ENCODE measurements around the gene CCNQ. TPM values are rescaled to one million over a fixed set of nuclear protein-coding genes. Genes with fewer than 3 reads are reported as not detected.

Gene CCNQ
- total and polyA plus RNA-seq, 8 donors, result 6.7 to 32.1 (median 8.5) TPM

DNA sequence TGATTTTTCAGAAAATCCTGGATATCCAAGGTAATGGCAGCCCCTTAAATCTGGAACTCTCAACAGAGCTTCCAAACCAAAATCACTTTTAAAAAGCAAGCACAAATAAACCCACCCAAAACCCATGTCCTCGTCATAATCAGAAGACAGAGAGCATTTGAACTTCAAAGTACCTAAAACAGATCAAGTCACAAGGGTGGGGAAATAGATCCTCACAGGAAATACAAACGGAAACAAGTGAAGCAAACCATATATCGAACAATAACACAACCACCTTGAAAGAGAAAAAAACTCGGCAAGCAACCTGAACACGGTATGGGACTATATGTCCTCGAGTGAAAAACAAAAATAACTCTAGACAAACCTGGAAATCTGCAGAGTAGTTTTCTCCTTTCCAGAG, 15.9 kb upstream of the CCNQ start:
- Histone ChIP-seq H3K4me1 (no peaks in the 10 kb centered on the region), H3K27ac (no peak overlapping the region), H3K27me3 (peaks cover 0 to 13% (median 0%) of the 10 kb centered on the region in 4 donors), H3K4me3 (no peak overlapping the region), H3K9me3 (no peaks in the 10 kb centered on the region), H3K36me3 (no peaks in the 10 kb centered on the region)
- TF ChIP-seq CTCF (IDR thresholded peaks at IDR 0.05), result no peak
- 64 to 72% methylated on average over 6 of the region's 6 CpGs for WGBS, 2 donors
- intact Hi-C loops (cut with DNase I), result no loop called here
- DNase-seq (no peak), FAIRE-seq (no peak), ATAC-seq (no peak)

GRCh38 chrX:153612413-153612812, 13.5 kb upstream of the CCNQ start:
- Histone ChIP-seq H3K4me1 (no peaks in the 10 kb centered on the region), H3K4me3 (no peak overlapping the region), H3K36me3 (no peaks in the 10 kb centered on the region), H3K27ac (no peak overlapping the region), H3K27me3 (peaks cover 0 to 10% (median 0%) of the 10 kb centered on the region in 4 donors), H3K9me3 (no peaks in the 10 kb centered on the region)
- FAIRE-seq (no peak), ATAC-seq (no peak), DNase-seq (peak in 1 of 6 donors; percentile 54)
- 65 to 67% methylated on average over 9 to 10 of the region's 10 CpGs for WGBS, 2 donors
- TF ChIP-seq CTCF (IDR thresholded peaks at IDR 0.05), result no peak
- intact Hi-C loops (cut with DNase I), result no loop called here

- no peaks in the 10 kb centered on the region for H3K4me1 ChIP-seq
- ATAC-seq (no peak), FAIRE-seq (no peak), DNase-seq (no peak)
- no peak for TF ChIP-seq CTCF (IDR thresholded peaks at IDR 0.05)
- H3K36me3 ChIP-seq, result no peaks in the 10 kb centered on the region
- intact Hi-C loops (cut with DNase I), result no loop called here
- no peak overlapping the region for H3K27ac ChIP-seq
- H3K9me3 ChIP-seq, result no peaks in the 10 kb centered on the region
- 65 to 68% methylated on average over 14 of the region's 14 CpGs for WGBS, 2 donors
- no peak overlapping the region for H3K4me3 ChIP-seq
- H3K27me3 ChIP-seq, result peaks cover 0 to 10% (median 0%) of the 10 kb centered on the region in 4 donors
Observed at GRCh38 chrX:153611298-153612095, 12.6 kb upstream of the CCNQ start.

GRCh38 chrX:153610836-153611213, 11.9 kb upstream of the CCNQ start:
- TF ChIP-seq CTCF (IDR thresholded peaks at IDR 0.05), result no peak
- no peak overlapping the region for H3K27ac ChIP-seq
- H3K9me3 ChIP-seq, result no peaks in the 10 kb centered on the region
- ATAC-seq (peak in 2 of 4 donors; percentile 4 to 26), DNase-seq (no peak), FAIRE-seq (no peak)
- 77 to 80% methylated on average over 9 of the region's 9 CpGs for WGBS, 2 donors
- H3K4me3 ChIP-seq, result no peak overlapping the region
- H3K27me3 ChIP-seq, result peaks cover 0 to 10% (median 0%) of the 10 kb centered on the region in 4 donors
- H3K4me1 ChIP-seq, result no peaks in the 10 kb centered on the region
- intact Hi-C loops (cut with DNase I), result no loop called here
- no peaks in the 10 kb centered on the region for H3K36me3 ChIP-seq

Measured in pancreas (tissue), 10 donors.